SU-DHL-6 (cell line): ENCODE measurements around the gene SOCS1.

Source experiments
- H2AFZ ChIP-seq: fragments of 200-600 bp; sonication (generic); 2 replicates; pipeline ENCODE4 v1.6.1; 2014; ENCODE audit warnings: low read depth, mild to moderate bottlenecking, moderate library complexity, mixed read lengths, antibody characterized with exemption, low read length; ENCODE audit not compliant: severe bottlenecking
- H3F3A ChIP-seq: fragments of 200-600 bp; shearing (Covaris generic); 2 replicates; pipeline ENCODE4 v1.6.0; 2016; ENCODE audit warnings: antibody characterized with exemption, mild to moderate bottlenecking; ENCODE audit not compliant: insufficient read depth
- H3K27ac ChIP-seq: fragments of 200-600 bp; sonication (generic); 2 replicates; pipeline ENCODE4 v1.5.1; 2016; ENCODE audit warnings: low read depth, mild to moderate bottlenecking, low read length, moderate library complexity, mixed read lengths
- H3K27me3 ChIP-seq: fragments of 200-600 bp; sonication (generic), shearing (Covaris generic); 2 replicates; pipeline ENCODE4 v1.6.0; 2014; ENCODE audit warnings: mild to moderate bottlenecking, low read length
- H3K36me3 ChIP-seq: fragments of 200-600 bp; sonication (generic); 2 replicates; pipeline ENCODE4 v1.6.1; 2014; ENCODE audit warnings: mild to moderate bottlenecking, low read length, mixed read lengths
- H3K4me2 ChIP-seq: fragments of 300-600, 200-600 bp; shearing (Covaris generic), sonication (generic); 2 replicates; pipeline ENCODE4 v1.6.0; 2014; ENCODE audit warnings: low read length, low read depth, mild to moderate bottlenecking; ENCODE audit not compliant: poor library complexity, severe bottlenecking
- H3K4me3 ChIP-seq: fragments of 200-600 bp; sonication (generic); 2 replicates; pipeline ENCODE4 v1.5.1; 2014; ENCODE audit warnings: antibody characterized with exemption, low read length, mild to moderate bottlenecking, mixed read lengths; ENCODE audit not compliant: insufficient read depth, poor library complexity, severe bottlenecking
- H3K79me2 ChIP-seq: fragments of 200-600 bp; sonication (generic); 2 replicates; pipeline ENCODE4 v1.6.1; 2014; ENCODE audit warnings: mild to moderate bottlenecking, low read length, moderate library complexity; ENCODE audit not compliant: insufficient read depth
- H3K9ac ChIP-seq: fragments of 200-600 bp; sonication (generic); 2 replicates; pipeline ENCODE4 v1.7.0; 2014; ENCODE audit warnings: mild to moderate bottlenecking, low read length
- H3K9me2 ChIP-seq: fragments of 200-600 bp; sonication (generic); replicated peaks from 2 replicates; pipeline ENCODE4 v1.6.1; 2014; ENCODE audit warnings: low read length; ENCODE audit not compliant: insufficient read depth
- H3K9me3 ChIP-seq: fragments of 200-600 bp; sonication (generic); 2 replicates; pipeline ENCODE4 v1.6.1; 2014; ENCODE audit warnings: low read length, mixed read lengths; ENCODE audit not compliant: insufficient read depth
- H4K20me1 ChIP-seq: fragments of 200-600 bp; sonication (generic); 2 replicates; pipeline ENCODE4 v1.6.1; 2014; ENCODE audit warnings: low read depth, mild to moderate bottlenecking, antibody characterized with exemption, low read length, moderate library complexity, mixed read lengths
- EZH2phosphoT487 ChIP-seq: fragments of 200-600 bp; sonication (generic), shearing (Covaris generic); conservative IDR thresholded peaks from 2 replicates; pipeline ENCODE4 v1.6.1; 2018; ENCODE audit warnings: mild to moderate bottlenecking, antibody characterized with exemption, low read length, moderate library complexity, mixed read lengths
- TF ChIP-seq, protein P1 (sequence below): fragments of 200-600 bp; sonication (generic); IDR thresholded peaks from one replicate; pipeline ENCODE4 v1.5.1; 2017; ENCODE audit warnings: antibody characterized with exemption, mild to moderate bottlenecking, low read length, moderate library complexity; ENCODE audit not compliant: insufficient read depth, poor library complexity, severe bottlenecking

SOCS1 gene

DNA sequence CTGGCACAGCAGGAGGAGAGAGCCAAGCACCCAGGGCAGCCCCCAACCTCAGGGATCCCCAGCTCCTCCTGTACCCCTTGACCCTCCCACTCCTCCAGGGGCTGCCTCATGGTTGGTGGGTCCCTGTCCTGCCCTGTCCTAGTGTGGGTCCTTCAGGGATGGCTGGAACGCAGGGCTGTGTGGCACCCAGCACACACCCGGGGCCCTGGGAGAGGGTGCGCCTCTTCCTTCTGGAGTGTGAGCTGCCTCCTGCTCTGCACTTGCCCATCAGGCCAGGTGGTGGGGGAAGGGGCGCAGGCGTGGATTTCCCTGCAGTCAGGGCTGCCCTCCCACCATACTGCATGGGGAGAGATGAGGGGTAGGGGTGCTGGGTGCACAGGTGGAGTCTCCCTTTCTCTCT is 42.6 kb downstream of the SOCS1 start:
- Histone ChIP-seq H3K9me3 (peaks cover 2% of the 10 kb centered on the region; the same call in 1 of the 2 replicates), H3K36me3 (no peaks in the 10 kb centered on the region), H3K9ac (no peak overlapping the region), H3K4me2 (no peak overlapping the region), H3K4me3 (no peak overlapping the region), H3K27ac (no peak overlapping the region), H3K9me2 (no peaks in the 10 kb centered on the region), H2AFZ (no peak overlapping the region), H3K27me3 (no peaks in the 10 kb centered on the region), H3K79me2 (no peaks in the 10 kb centered on the region), H4K20me1 (no peaks in the 10 kb centered on the region), H3F3A (no peaks in the 10 kb centered on the region)
- no peak for TF ChIP-seq EZH2phosphoT487
- TF ChIP-seq, protein P1, sequence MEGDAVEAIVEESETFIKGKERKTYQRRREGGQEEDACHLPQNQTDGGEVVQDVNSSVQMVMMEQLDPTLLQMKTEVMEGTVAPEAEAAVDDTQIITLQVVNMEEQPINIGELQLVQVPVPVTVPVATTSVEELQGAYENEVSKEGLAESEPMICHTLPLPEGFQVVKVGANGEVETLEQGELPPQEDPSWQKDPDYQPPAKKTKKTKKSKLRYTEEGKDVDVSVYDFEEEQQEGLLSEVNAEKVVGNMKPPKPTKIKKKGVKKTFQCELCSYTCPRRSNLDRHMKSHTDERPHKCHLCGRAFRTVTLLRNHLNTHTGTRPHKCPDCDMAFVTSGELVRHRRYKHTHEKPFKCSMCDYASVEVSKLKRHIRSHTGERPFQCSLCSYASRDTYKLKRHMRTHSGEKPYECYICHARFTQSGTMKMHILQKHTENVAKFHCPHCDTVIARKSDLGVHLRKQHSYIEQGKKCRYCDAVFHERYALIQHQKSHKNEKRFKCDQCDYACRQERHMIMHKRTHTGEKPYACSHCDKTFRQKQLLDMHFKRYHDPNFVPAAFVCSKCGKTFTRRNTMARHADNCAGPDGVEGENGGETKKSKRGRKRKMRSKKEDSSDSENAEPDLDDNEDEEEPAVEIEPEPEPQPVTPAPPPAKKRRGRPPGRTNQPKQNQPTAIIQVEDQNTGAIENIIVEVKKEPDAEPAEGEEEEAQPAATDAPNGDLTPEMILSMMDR: no peak

DNA sequence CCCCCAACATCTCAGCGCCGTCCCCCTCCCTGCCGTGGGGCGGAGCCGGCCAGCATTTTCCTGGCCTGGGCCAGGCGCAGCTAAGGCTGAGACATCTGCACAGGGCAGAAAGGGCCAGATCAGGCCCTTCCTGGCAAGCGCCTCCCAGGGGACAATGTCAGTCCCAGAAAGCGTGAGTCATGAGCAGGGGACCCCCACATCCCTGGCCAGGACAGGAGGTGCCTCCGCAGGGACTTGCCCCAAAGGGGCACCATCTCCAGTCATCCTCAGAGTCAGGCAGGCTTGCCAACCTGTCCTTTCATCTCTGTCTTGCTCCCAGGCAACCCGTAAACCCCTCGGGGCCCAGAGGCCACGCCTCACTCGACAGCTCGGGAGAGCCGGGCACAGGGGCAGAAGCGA is 43.2 kb downstream of the SOCS1 start:
- no peak overlapping the region for H2AFZ ChIP-seq
- no peak overlapping the region for H3K9ac ChIP-seq
- no peak overlapping the region for H3K27ac ChIP-seq

DNA sequence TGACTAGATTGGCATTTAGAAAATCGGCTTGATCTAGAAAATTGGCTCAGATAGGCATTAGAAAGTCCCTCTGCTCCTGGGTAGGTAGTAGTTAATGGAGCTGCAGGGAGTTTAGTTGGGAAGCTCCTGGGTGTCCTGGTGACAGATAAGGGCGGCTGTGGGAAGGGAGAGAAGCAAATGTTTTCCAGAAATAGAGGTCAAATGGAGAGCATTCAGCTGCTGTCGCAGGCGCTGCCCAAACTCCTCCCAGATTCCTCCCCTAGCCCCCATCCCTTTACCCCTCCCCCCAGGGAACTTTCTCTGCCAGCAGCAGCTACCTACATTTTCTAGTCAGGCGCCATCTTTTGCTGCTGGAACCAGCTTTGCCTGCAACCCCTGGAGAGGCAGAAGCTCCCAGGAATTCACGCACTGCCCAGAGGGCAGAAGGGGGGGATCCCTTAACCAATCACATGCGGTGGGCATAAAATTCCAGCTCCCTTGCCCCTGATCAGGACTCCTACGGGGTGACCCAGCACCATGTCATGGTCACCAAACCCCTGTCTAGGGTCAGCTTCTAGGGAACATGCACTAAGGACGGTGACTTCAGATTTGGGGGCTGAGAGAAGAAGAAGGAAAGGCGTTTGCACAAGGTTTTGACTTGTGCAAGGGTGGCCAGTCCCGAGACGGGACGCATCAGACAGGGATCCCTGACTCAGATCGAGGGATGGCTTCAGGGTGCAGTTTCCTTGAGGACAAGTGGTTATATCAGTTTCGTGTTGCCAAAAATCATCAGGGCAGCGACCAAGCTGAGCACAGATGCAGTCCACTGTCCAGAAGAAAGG is 43.8 kb downstream of the SOCS1 start:
- Histone ChIP-seq H3K36me3 (no peaks in the 10 kb centered on the region), H4K20me1 (no peaks in the 10 kb centered on the region), H3K4me2 (no peak overlapping the region), H3K27me3 (no peaks in the 10 kb centered on the region), H3K9me3 (peaks cover 7% of the 10 kb centered on the region; the same call in 1 of the 2 replicates), H3K27ac (no peak overlapping the region), H3K9ac (no peak overlapping the region), H3K79me2 (no peaks in the 10 kb centered on the region), H2AFZ (no peak overlapping the region), H3F3A (no peaks in the 10 kb centered on the region), H3K4me3 (no peak overlapping the region), H3K9me2 (no peaks in the 10 kb centered on the region)
- TF ChIP-seq, protein P1: no peak
- no peak for TF ChIP-seq EZH2phosphoT487

More for the DNA sequence above, 43.2 kb downstream of the SOCS1 start:
- no peaks in the 10 kb centered on the region for H3K27me3 ChIP-seq
- H3F3A ChIP-seq: no peaks in the 10 kb centered on the region
- no peak for TF ChIP-seq EZH2phosphoT487
- TF ChIP-seq, protein P1: no peak
- no peaks in the 10 kb centered on the region for H3K36me3 ChIP-seq
- no peaks in the 10 kb centered on the region for H4K20me1 ChIP-seq
- no peak overlapping the region for H3K4me3 ChIP-seq
- H3K79me2 ChIP-seq: no peaks in the 10 kb centered on the region
- no peaks in the 10 kb centered on the region for H3K9me2 ChIP-seq
- no peak overlapping the region for H3K4me2 ChIP-seq
- H3K9me3 ChIP-seq: peaks cover 3% of the 10 kb centered on the region; the same call in 1 of the 2 replicates
